ENCODE data around the gene ADGRL3.

GRCh38 chr4:61200916-61201526 is 895 bp downstream of the ADGRL3 start:
- TF ChIP-seq CTCF (conservative IDR thresholded peaks at IDR 0.05; ENCODE audit: low read length) (no peak), EZH2phosphoT487 (IDR thresholded peaks at IDR 0.05; ENCODE audit: borderline replicate concordance, low read depth, low read length) (no peak)

Measured in OCI-LY7 (cell line).